Astrocyte of the cerebellum (primary cell): Measurements from ENCODE around the gene SFXN5.

Experiments
- DNase-seq: peaks from one replicate; pipeline ENCODE4 v3.0.0-alpha.2; 2011; ENCODE audit warnings: low read depth
- H3K4me3 ChIP-seq: 2 replicates; pipeline ENCODE4 v1.5.1; 2011; ENCODE audit warnings: mild to moderate bottlenecking, low read depth, low read length, moderate library complexity
- in situ Hi-C: cut with HindIII; loops from 2 replicates; pipeline ENCODE4 v1.10.0; 2017; ENCODE audit warnings: low sequenced_read_pairs
- TF ChIP-seq, protein P1 (sequence below): IDR thresholded peaks from 2 replicates; pipeline ENCODE4 v1.5.1; 2012; ENCODE audit warnings: low read length, low read depth, moderate library complexity, mild to moderate bottlenecking; ENCODE audit errors: missing control alignments

Gene SFXN5

DNA sequence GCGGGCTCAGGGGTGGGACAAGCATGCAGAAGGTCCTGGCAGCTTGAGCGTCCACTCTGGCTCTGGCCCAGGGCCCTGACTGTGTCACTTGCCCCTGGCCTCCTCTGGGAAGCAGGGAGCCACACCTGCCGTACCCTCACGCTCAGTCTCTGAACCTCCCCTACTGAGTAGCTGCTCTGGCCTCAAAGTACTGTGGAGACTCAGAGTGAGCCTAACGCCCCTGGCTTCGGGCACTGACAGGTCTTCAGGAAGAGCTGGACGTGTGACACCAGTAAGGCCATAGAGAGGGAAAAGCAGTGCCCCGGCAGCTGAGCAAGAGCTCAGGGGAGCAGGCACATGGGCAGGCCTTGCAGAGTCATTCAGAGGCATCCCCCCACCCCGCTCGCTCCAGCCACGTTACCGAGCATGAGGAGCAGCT, 73.3 kb downstream of the SFXN5 start:
- DNase-seq, result no peak

GRCh38 chr2:72996117-72996502, 75.4 kb downstream of the SFXN5 start:
- no peak overlapping the region for H3K4me3 ChIP-seq
- DNase-seq, result no peak
- TF ChIP-seq, protein P1, sequence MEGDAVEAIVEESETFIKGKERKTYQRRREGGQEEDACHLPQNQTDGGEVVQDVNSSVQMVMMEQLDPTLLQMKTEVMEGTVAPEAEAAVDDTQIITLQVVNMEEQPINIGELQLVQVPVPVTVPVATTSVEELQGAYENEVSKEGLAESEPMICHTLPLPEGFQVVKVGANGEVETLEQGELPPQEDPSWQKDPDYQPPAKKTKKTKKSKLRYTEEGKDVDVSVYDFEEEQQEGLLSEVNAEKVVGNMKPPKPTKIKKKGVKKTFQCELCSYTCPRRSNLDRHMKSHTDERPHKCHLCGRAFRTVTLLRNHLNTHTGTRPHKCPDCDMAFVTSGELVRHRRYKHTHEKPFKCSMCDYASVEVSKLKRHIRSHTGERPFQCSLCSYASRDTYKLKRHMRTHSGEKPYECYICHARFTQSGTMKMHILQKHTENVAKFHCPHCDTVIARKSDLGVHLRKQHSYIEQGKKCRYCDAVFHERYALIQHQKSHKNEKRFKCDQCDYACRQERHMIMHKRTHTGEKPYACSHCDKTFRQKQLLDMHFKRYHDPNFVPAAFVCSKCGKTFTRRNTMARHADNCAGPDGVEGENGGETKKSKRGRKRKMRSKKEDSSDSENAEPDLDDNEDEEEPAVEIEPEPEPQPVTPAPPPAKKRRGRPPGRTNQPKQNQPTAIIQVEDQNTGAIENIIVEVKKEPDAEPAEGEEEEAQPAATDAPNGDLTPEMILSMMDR, result no peak
- in situ Hi-C loops, result no loop called here

More for the DNA sequence above, 73.3 kb downstream of the SFXN5 start:
- TF ChIP-seq, protein P1, result no peak
- in situ Hi-C loops, result no loop called here
- H3K4me3 ChIP-seq, result no peak overlapping the region

- TF ChIP-seq, protein P1, result no peak
- H3K4me3 ChIP-seq, result no peak overlapping the region
- in situ Hi-C loops, result no loop called here
- DNase-seq, result no peak
These were observed 75.9 kb downstream of the SFXN5 start for GRCh38 chr2:72995430-72996116.

GRCh38 chr2:72994991-72995380, 76.5 kb downstream of the SFXN5 start:
- H3K4me3 ChIP-seq, result no peak overlapping the region
- in situ Hi-C loops, result no loop called here
- TF ChIP-seq, protein P1, result no peak
- no peak for DNase-seq

DNA sequence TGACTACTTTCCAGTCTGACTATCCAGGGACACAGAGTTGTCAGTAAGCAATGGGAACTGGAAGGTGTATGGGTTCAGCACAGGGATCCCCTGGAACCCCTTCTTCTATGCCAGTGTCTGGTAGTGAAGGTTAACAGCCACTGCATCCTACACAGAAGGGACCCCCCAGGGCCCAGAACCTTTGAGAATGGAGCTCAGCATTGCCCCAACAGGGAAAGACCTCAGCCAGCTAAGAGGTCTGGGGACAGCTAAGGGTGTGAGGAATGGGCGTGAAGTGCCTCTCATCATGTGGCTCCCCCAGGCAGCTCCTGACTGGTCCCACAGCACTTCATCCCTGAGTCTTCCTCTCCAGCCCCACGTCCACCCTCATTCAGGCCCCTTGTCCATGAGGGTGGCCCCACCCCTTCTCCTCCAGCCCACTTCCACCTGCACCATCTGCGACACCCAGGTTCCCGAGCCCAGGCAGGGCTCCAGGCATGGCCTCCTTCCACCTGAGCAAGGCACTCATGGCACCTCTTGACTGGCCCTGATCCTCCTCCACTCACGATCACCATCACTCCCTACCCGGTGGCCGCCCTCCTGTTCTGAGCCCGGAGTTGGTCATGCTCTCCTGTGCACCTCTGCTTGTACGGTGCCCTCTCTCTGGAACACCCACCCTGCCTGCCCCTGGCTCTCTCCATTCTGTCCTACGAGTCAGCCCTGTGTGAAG, 77.1 kb downstream of the SFXN5 start:
- H3K4me3 ChIP-seq, result no peak overlapping the region
- no peak for DNase-seq
- in situ Hi-C loops, result no loop called here
- TF ChIP-seq, protein P1, result no peak

DNA sequence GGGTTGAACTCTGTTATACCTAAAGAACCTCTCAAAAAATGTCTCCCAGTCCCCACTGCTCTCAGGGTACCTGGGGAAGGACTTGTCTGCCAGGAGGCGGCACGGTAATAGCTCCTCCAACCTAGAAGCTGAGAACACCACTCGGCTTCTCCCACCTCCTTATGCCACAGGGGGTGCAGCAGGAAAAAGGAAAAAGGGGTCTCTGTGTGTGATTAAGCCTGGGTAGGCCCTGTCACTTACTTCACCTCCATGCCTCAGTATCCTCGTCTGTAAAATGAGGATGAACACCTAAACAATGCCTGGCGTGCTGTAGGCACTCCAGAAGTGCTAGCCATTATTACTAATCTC, 77.6 kb downstream of the SFXN5 start:
- TF ChIP-seq, protein P1, result no peak
- H3K4me3 ChIP-seq, result no peak overlapping the region
- DNase-seq, result no peak
- in situ Hi-C loops, result no loop called here
